OCI-LY1 (cell line): ENCODE data around the gene APCDD1.

Experiments
- H2AFZ ChIP-seq: fragments of 200-600 bp; sonication (generic), shearing (Covaris generic); 2 replicates; pipeline ENCODE4 v1.6.0; 2014; ENCODE audit warnings: antibody characterized with exemption, mild to moderate bottlenecking, low read length
- H3F3A ChIP-seq: fragments of 200-600 bp; sonication (generic), shearing (Covaris generic); 2 replicates; pipeline ENCODE4 v1.6.0; 2014; ENCODE audit warnings: mild to moderate bottlenecking, antibody characterized with exemption, low read length, moderate library complexity; ENCODE audit not compliant: insufficient read depth
- H3K27ac ChIP-seq: fragments of 200-600 bp; sonication (generic); 2 replicates; pipeline ENCODE4 v1.5.1; 2014; ENCODE audit warnings: low read length, mixed run types, mild to moderate bottlenecking, low read depth; ENCODE audit not compliant: poor library complexity, severe bottlenecking
- H3K27me3 ChIP-seq: fragments of 200-600 bp; sonication (generic); 2 replicates; pipeline ENCODE4 v1.6.0; 2014; ENCODE audit warnings: antibody characterized with exemption, mild to moderate bottlenecking, low read length, moderate library complexity; ENCODE audit not compliant: insufficient read depth
- H3K36me3 ChIP-seq: fragments of 200-600 bp; sonication (generic); 2 replicates; pipeline ENCODE4 v1.6.1; 2014; ENCODE audit warnings: mild to moderate bottlenecking, antibody characterized with exemption, low read length, moderate library complexity, mixed read lengths; ENCODE audit not compliant: insufficient read depth
- H3K4me1 ChIP-seq: fragments of 200-600 bp; sonication (generic); 2 replicates; pipeline ENCODE4 v1.5.1; 2014; ENCODE audit warnings: mild to moderate bottlenecking, low read length, moderate library complexity; ENCODE audit not compliant: insufficient read depth, severe bottlenecking
- H3K4me2 ChIP-seq: fragments of 200-600 bp; sonication (generic), shearing (Covaris generic); 2 replicates; pipeline ENCODE4 v1.6.1; 2014; ENCODE audit warnings: low read length
- H3K4me3 ChIP-seq: fragments of 200-600 bp; sonication (generic); 2 replicates; pipeline ENCODE4 v1.5.1; 2014; ENCODE audit warnings: low read length, low read depth, mild to moderate bottlenecking, mixed read lengths; ENCODE audit not compliant: poor library complexity, severe bottlenecking
- H3K79me2 ChIP-seq: fragments of 200-600 bp; shearing (Covaris generic); 2 replicates; pipeline ENCODE4 v1.6.1; 2016; ENCODE audit warnings: mixed run types, low read length, mixed read lengths; ENCODE audit not compliant: insufficient read depth
- H3K9ac ChIP-seq: fragments of 200-600 bp; sonication (generic), shearing (Covaris generic); 2 replicates; pipeline ENCODE4 v1.6.1; 2014; ENCODE audit warnings: mild to moderate bottlenecking, low read length, mixed read lengths
- H3K9me2 ChIP-seq: fragments of 200-600 bp; sonication (generic), shearing (Covaris generic); 2 replicates; pipeline ENCODE4 v1.6.1; 2014; ENCODE audit warnings: low read depth, mild to moderate bottlenecking, low read length, mixed read lengths
- H3K9me3 ChIP-seq: fragments of 200-600 bp; shearing (Covaris generic); 2 replicates; pipeline ENCODE4 v1.6.1; 2014; ENCODE audit warnings: low read length, mixed read lengths
- H4K20me1 ChIP-seq: fragments of 200-600 bp; sonication (generic), shearing (Covaris generic); 2 replicates; pipeline ENCODE4 v1.6.0; 2016; ENCODE audit warnings: mild to moderate bottlenecking, low read length; ENCODE audit not compliant: insufficient read depth
- EZH2 ChIP-seq: fragments of 200-600 bp; sonication (generic), shearing (Covaris generic); IDR thresholded peaks from 2 replicates; pipeline ENCODE4 v1.8.0; 2017; ENCODE audit warnings: borderline replicate concordance, mixed run types, mild to moderate bottlenecking, antibody characterized with exemption, low read length, moderate library complexity, mixed read lengths
- TF ChIP-seq, protein P1 (sequence below): fragments of 200-600 bp; sonication (generic), shearing (Covaris generic); IDR thresholded peaks from 2 replicates; pipeline ENCODE4 v1.5.1; 2017; ENCODE audit warnings: mild to moderate bottlenecking, antibody characterized with exemption, low read length, moderate library complexity, mixed read lengths

APCDD1 gene

DNA sequence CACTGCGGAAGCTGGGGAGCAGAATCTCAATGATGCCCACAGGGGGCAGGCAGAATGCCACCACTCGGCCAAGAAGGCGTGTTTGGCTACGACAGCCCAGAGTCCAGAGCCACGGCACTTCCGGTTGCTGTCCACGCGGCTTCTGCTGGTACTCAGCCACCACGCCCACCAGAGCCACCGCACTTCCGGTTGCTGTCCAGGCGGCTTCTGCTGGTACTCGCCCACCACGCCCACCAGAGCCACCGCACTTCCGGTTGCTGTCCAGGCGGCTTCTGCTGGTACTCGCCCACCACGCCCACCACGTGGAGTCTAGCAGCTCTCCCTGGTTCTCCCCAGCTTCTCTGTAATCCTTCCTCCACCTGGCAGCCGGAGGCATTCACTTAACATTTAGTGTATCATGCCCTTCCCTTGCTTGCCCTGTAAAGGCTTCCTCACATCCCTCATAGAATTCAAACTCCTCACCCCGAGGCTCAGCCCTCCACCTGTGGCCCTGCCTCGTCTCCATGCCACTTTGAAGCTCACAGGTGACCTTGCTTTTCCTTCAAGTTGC is 40.1 kb upstream of the APCDD1 start:
- no peaks in the 10 kb centered on the region for H3K36me3 ChIP-seq
- no peaks in the 10 kb centered on the region for H3K9me3 ChIP-seq
- no peaks in the 10 kb centered on the region for H3K79me2 ChIP-seq
- no peaks in the 10 kb centered on the region for H3K4me1 ChIP-seq
- H3K9me2 ChIP-seq: no peaks in the 10 kb centered on the region
- TF ChIP-seq, protein P1, sequence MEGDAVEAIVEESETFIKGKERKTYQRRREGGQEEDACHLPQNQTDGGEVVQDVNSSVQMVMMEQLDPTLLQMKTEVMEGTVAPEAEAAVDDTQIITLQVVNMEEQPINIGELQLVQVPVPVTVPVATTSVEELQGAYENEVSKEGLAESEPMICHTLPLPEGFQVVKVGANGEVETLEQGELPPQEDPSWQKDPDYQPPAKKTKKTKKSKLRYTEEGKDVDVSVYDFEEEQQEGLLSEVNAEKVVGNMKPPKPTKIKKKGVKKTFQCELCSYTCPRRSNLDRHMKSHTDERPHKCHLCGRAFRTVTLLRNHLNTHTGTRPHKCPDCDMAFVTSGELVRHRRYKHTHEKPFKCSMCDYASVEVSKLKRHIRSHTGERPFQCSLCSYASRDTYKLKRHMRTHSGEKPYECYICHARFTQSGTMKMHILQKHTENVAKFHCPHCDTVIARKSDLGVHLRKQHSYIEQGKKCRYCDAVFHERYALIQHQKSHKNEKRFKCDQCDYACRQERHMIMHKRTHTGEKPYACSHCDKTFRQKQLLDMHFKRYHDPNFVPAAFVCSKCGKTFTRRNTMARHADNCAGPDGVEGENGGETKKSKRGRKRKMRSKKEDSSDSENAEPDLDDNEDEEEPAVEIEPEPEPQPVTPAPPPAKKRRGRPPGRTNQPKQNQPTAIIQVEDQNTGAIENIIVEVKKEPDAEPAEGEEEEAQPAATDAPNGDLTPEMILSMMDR: no peak
- TF ChIP-seq EZH2: no peak
- no peak overlapping the region for H3K27ac ChIP-seq
- no peak overlapping the region for H3K4me2 ChIP-seq
- H3K9ac ChIP-seq: no peak overlapping the region
- no peak overlapping the region for H3K4me3 ChIP-seq
- no peaks in the 10 kb centered on the region for H3F3A ChIP-seq
- no peaks in the 10 kb centered on the region for H4K20me1 ChIP-seq
- H3K27me3 ChIP-seq: peaks cover 5% of the 10 kb centered on the region; the same call in 1 of the 2 replicates
- H2AFZ ChIP-seq: no peak overlapping the region

DNA sequence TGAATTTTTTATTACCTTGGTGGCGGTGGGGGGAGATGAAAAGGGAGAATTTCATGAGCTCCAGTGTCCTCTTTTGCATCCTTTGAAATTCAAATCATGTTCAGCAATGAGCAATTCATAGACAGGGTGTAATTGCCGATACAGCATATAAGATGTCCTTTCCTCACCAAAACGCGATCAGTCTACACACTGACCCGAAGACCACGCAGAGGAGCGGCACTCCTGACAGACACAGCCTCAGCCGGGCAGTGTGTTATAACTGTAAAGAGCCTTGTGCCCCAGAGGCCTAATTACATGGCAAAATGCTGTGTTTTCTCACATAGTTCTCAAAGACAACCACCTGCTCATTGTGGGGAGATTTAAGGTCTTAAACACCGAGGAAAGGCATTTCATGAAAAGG is 38.4 kb upstream of the APCDD1 start:
- no peak overlapping the region for H3K4me2 ChIP-seq
- no peaks in the 10 kb centered on the region for H3K4me1 ChIP-seq
- peaks cover 5% of the 10 kb centered on the region; the same call in 1 of the 2 replicates for H3K27me3 ChIP-seq
- no peaks in the 10 kb centered on the region for H3K9me2 ChIP-seq
- H3K9me3 ChIP-seq: no peaks in the 10 kb centered on the region
- H3K9ac ChIP-seq: no peak overlapping the region
- no peak overlapping the region for H3K4me3 ChIP-seq
- no peaks in the 10 kb centered on the region for H3K79me2 ChIP-seq
- no peak overlapping the region for H3K27ac ChIP-seq
- TF ChIP-seq EZH2: no peak
- TF ChIP-seq, protein P1: no peak
- H3F3A ChIP-seq: no peaks in the 10 kb centered on the region
- H4K20me1 ChIP-seq: no peaks in the 10 kb centered on the region
- H3K36me3 ChIP-seq: no peaks in the 10 kb centered on the region
- H2AFZ ChIP-seq: no peak overlapping the region

DNA sequence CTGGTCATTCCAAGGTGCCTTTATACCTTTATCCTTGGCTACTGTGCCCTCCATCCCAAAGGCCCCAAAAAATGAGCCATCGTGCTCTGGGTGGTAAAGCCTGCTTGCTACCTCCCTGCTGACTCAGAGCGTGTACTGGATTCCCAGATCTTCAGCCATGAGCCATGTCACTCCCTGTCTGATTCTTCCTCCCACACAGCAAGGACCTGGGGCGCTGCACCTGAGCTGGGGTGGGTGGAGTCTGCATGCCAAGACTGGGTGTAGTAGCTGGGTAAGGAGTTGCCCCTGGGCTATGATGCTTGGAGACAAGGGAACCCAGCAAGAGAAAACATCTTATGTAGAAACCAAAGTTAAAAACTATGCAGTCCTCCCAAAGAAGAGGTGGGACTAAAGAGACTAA is 37.2 kb upstream of the APCDD1 start:
- Histone ChIP-seq H4K20me1 (no peaks in the 10 kb centered on the region), H2AFZ (no peak overlapping the region), H3F3A (no peaks in the 10 kb centered on the region), H3K79me2 (no peaks in the 10 kb centered on the region), H3K36me3 (no peaks in the 10 kb centered on the region), H3K9ac (no peak overlapping the region), H3K27ac (no peak overlapping the region), H3K27me3 (peaks cover 5% of the 10 kb centered on the region; the same call in 1 of the 2 replicates), H3K4me2 (no peak overlapping the region), H3K9me3 (no peaks in the 10 kb centered on the region), H3K9me2 (no peaks in the 10 kb centered on the region), H3K4me3 (no peak overlapping the region), H3K4me1 (no peaks in the 10 kb centered on the region)
- TF ChIP-seq EZH2: no peak
- TF ChIP-seq, protein P1: no peak
